PC-9 (cell line): ENCODE measurements around the gene CBFA2T3. TPM values are rescaled to one million over a fixed set of nuclear protein-coding genes. Genes with fewer than 3 reads are reported as not detected.

ENCODE experiments used
- BruUV-seq: library from RNA; stranded (reverse); fragments of 400-500 nt; replicated peaks from 2 replicates; lab custom pipeline; 2021; lab: Mats Ljungman, UMichigan
- CTCF ChIA-PET: fragments of 300-600 bp; sonication (Branson Sonifier 250); formaldehyde crosslinking; loops from one replicate; lab custom pipeline; 2022; ENCODE audit warnings: antibody characterized with exemption; lab: Charles Lee
- POLR2A ChIA-PET: fragments of 300-600 bp; sonication (Branson Sonifier 250); formaldehyde crosslinking; loops from one replicate; lab custom pipeline; 2022; ENCODE audit warnings: antibody characterized with exemption; ENCODE audit not compliant: unreplicated experiment; lab: Charles Lee
- DNase-seq, 2 experiments: peaks; one replicate each; pipeline versions ENCODE4 v3.0.0 to v3.0.0-alpha.2; 2015 to 2022; ENCODE audit warnings: mixed read lengths in 1 of 2
- H2AFZ ChIP-seq: fragments of 200-600 bp; sonication (generic); 2 replicates; pipeline ENCODE4 v1.8.1; 2017; ENCODE audit warnings: antibody characterized with exemption
- H3F3A ChIP-seq: fragments of 200-600 bp; sonication (generic); 2 replicates; pipeline ENCODE4 v1.8.1; 2017; ENCODE audit warnings: antibody characterized with exemption, mild to moderate bottlenecking, low read depth; ENCODE audit not compliant: insufficient read depth
- H3K27ac ChIP-seq: fragments of 200-600 bp; sonication (generic); 2 replicates; pipeline ENCODE4 v1.6.1; 2016; ENCODE audit warnings: mixed run types
- H3K27me3 ChIP-seq: fragments of 200-600 bp; sonication (generic); 2 replicates; pipeline ENCODE4 v1.6.1; 2016; ENCODE audit warnings: low read depth, mixed run types; ENCODE audit not compliant: insufficient read depth
- H3K36me3 ChIP-seq: fragments of 200-600 bp; sonication (generic); 2 replicates; pipeline ENCODE4 v1.6.1; 2016; ENCODE audit warnings: low read depth, mixed run types
- H3K4me1 ChIP-seq: fragments of 200-600 bp; sonication (generic); replicated peaks from 2 replicates; pipeline ENCODE4 v1.6.1; 2016; ENCODE audit warnings: mixed run types; ENCODE audit not compliant: insufficient read depth
- H3K4me2 ChIP-seq: fragments of 200-600 bp; sonication (generic); 2 replicates; pipeline ENCODE4 v1.6.1; 2017; ENCODE audit warnings: mixed run types
- H3K4me3 ChIP-seq: fragments of 200-600 bp; sonication (generic); 2 replicates; pipeline ENCODE4 v1.6.1; 2016; ENCODE audit warnings: mixed run types
- H3K79me2 ChIP-seq: fragments of 200-600 bp; sonication (generic); 2 replicates; pipeline ENCODE4 v1.6.1; 2017; ENCODE audit warnings: low read depth, mixed run types
- H3K9me2 ChIP-seq: fragments of 200-600 bp; sonication (generic); 2 replicates; pipeline ENCODE4 v1.8.1; 2017; ENCODE audit warnings: mild to moderate bottlenecking; ENCODE audit not compliant: insufficient read depth
- H3K9me3 ChIP-seq: fragments of 200-600 bp; sonication (generic); 2 replicates; pipeline ENCODE4 v1.8.1; 2016; ENCODE audit warnings: low read depth; ENCODE audit not compliant: insufficient read depth
- H4K20me1 ChIP-seq: fragments of 200-600 bp; sonication (generic); 2 replicates; pipeline ENCODE4 v1.8.1; 2017; ENCODE audit not compliant: insufficient read depth
- EZH2 ChIP-seq: fragments of 200-600 bp; sonication (generic); IDR thresholded peaks from 2 replicates; pipeline ENCODE4 v1.8.0; 2017; ENCODE audit warnings: antibody characterized with exemption, low read depth
- intact Hi-C: fragments of 100-400 bp; cut with micrococcal nuclease; formaldehyde crosslinking; loops from one replicate; pipeline ENCODE4 v1.10.0; 2022; ENCODE audit not compliant: unreplicated experiment
- total RNA-seq: library from RNA; stranded (reverse); gene quantifications from 2 replicates; pipeline ENCODE4 v1.2.3, GENCODE V29; 2021
- TF ChIP-seq, protein P1 (sequence below): fragments of 200-600 bp; sonication (generic); conservative IDR thresholded peaks from 2 replicates; pipeline ENCODE4 v1.6.1; 2017; ENCODE audit warnings: mixed run types, antibody characterized with exemption, mild to moderate bottlenecking, moderate library complexity

CBFA2T3 gene
- total RNA-seq, 1 experiment from 2014 or later: 1.0 TPM

DNA sequence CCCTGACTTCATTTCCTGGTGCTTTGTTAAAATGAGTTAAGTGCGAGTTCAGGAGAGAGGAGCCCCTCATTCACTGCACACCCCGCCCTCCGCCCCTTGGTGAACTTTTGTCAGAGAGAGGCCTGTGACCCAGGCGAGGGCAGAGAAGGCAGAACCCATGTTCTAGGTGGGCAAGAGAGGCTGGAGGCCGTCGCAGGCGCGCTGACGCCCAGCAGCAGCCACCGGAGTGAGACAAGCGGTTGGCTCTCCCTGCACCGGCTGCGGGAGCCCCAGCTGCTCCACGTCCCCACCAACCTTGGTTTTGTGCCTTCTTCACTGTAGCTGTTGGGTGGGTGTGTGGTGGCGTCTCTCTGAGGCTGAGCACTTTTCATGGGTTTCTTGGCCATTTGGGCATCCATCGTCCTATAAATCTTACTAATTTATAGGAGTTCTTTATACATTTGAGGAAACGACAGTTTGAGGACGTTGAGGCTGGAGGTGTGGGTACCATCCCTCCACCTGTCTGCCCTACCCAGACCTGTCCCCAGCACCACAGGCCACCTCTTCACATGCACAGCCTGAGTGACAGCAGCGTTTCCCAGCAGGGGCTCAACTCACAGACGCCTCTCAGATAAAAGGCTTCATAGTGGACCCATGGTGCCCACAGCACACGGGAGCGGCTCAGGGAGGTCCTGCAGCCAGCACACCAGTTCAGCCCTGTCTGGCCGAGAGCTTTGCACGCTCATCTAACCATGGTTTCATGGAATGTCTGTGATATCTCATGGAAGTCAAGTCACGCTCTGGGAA lies 45.2 kb upstream of the CBFA2T3 start:
- no peak for TF ChIP-seq EZH2
- TF ChIP-seq, protein P1, sequence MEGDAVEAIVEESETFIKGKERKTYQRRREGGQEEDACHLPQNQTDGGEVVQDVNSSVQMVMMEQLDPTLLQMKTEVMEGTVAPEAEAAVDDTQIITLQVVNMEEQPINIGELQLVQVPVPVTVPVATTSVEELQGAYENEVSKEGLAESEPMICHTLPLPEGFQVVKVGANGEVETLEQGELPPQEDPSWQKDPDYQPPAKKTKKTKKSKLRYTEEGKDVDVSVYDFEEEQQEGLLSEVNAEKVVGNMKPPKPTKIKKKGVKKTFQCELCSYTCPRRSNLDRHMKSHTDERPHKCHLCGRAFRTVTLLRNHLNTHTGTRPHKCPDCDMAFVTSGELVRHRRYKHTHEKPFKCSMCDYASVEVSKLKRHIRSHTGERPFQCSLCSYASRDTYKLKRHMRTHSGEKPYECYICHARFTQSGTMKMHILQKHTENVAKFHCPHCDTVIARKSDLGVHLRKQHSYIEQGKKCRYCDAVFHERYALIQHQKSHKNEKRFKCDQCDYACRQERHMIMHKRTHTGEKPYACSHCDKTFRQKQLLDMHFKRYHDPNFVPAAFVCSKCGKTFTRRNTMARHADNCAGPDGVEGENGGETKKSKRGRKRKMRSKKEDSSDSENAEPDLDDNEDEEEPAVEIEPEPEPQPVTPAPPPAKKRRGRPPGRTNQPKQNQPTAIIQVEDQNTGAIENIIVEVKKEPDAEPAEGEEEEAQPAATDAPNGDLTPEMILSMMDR: no peak
- peaks cover 97% of the 10 kb centered on the region for H3K27me3 ChIP-seq
- no peak overlapping the region for H3K4me3 ChIP-seq
- no peaks in the 10 kb centered on the region for H3K79me2 ChIP-seq
- H3K4me2 ChIP-seq: no peak overlapping the region
- no peaks in the 10 kb centered on the region for H3K9me2 ChIP-seq
- DNase-seq: no peak
- no peak overlapping the region for H3K27ac ChIP-seq
- peaks cover 6% of the 10 kb centered on the region; the same call in 1 of the 2 replicates for H3K9me3 ChIP-seq
- H2AFZ ChIP-seq: no peak overlapping the region
- ChIA-PET POLR2A (no interaction called here), CTCF (no interaction called here)
- intact Hi-C loops: no loop called here
- H3K4me1 ChIP-seq: no peaks in the 10 kb centered on the region
- H4K20me1 ChIP-seq: no peaks in the 10 kb centered on the region
- H3K36me3 ChIP-seq: no peaks in the 10 kb centered on the region
- no peaks in the 10 kb centered on the region for H3F3A ChIP-seq
- BruUV-seq: no TSS peak

GRCh38 chr16:89020925-89021595 lies 44.1 kb upstream of the CBFA2T3 start:
- Histone ChIP-seq H3F3A (no peaks in the 10 kb centered on the region), H3K36me3 (no peaks in the 10 kb centered on the region), H2AFZ (no peak overlapping the region), H3K9me2 (no peaks in the 10 kb centered on the region), H3K9me3 (no peaks in the 10 kb centered on the region; the same call in 1 of the 2 replicates), H4K20me1 (no peaks in the 10 kb centered on the region), H3K4me1 (no peaks in the 10 kb centered on the region), H3K27ac (no peak overlapping the region), H3K27me3 (peaks cover 97% of the 10 kb centered on the region), H3K4me3 (no peak overlapping the region), H3K4me2 (no peak overlapping the region), H3K79me2 (no peaks in the 10 kb centered on the region)
- no peak for DNase-seq
- TF ChIP-seq, protein P1: no peak
- no peak for TF ChIP-seq EZH2
- CTCF ChIA-PET: no interaction called here
- intact Hi-C loops: no loop called here
- BruUV-seq: no TSS peak
- POLR2A ChIA-PET: no interaction called here

GRCh38 chr16:89020068-89020924 lies 43.3 kb upstream of the CBFA2T3 start:
- Histone ChIP-seq H3K27ac (no peak overlapping the region), H3K4me3 (no peak overlapping the region), H3F3A (no peaks in the 10 kb centered on the region), H2AFZ (no peak overlapping the region), H3K9me3 (no peaks in the 10 kb centered on the region), H3K27me3 (peaks cover 97% of the 10 kb centered on the region), H3K36me3 (no peaks in the 10 kb centered on the region), H3K9me2 (no peaks in the 10 kb centered on the region), H3K4me2 (no peak overlapping the region), H3K4me1 (no peaks in the 10 kb centered on the region), H3K79me2 (no peaks in the 10 kb centered on the region), H4K20me1 (no peaks in the 10 kb centered on the region)
- DNase-seq: no peak
- POLR2A ChIA-PET: no interaction called here
- TF ChIP-seq EZH2: no peak
- TF ChIP-seq, protein P1: no peak
- CTCF ChIA-PET: no interaction called here
- intact Hi-C loops: no loop called here
- BruUV-seq: no TSS peak
